H54 (cell line): ENCODE results near the gene PARVA.

Experiments used
- DNase-seq: peaks from one replicate; pipeline ENCODE4 v3.0.0; 2011; ENCODE audit warnings: low spot score, mixed read lengths; ENCODE audit not compliant: insufficient read length
- FAIRE-seq: peaks from 3 replicates; lab custom pipeline; 2011; peaks lifted over from hg19 to GRCh38; lab: Jason Lieb, UNC
- POLR2A ChIP-seq: IDR thresholded peaks from 2 replicates; pipeline ENCODE4 v1.6.1; 2011; ENCODE audit warnings: low read depth, mild to moderate bottlenecking, low read length

Gene PARVA

DNA sequence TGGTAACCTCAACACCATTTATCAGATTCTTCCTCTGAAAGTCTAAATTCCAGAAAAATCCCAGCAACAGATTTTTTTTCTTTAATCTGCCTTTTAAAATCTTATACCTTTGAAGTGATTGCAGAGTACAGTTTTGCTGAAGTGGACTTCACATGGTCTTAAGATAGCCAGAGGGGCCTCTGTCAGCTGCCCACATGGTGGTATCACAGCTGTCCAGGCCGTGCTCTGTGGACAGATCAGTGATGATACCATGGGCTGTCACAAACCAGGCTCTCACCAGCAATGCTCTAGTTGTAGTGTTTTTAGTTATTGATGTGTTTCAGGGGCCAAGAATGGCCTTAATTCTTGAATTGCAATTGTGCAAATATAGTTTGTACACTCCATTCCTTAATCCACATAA, 44.0 kb downstream of the PARVA start:
- FAIRE-seq (no peak), DNase-seq (no peak)
- no peak for TF ChIP-seq POLR2A

GRCh38 chr11:12426176-12426575, 48.8 kb downstream of the PARVA start:
- FAIRE-seq = no peak
- TF ChIP-seq POLR2A = no peak
- DNase-seq = no peak

GRCh38 chr11:12429155-12429554, 51.8 kb downstream of the PARVA start:
- FAIRE-seq = no peak

DNA sequence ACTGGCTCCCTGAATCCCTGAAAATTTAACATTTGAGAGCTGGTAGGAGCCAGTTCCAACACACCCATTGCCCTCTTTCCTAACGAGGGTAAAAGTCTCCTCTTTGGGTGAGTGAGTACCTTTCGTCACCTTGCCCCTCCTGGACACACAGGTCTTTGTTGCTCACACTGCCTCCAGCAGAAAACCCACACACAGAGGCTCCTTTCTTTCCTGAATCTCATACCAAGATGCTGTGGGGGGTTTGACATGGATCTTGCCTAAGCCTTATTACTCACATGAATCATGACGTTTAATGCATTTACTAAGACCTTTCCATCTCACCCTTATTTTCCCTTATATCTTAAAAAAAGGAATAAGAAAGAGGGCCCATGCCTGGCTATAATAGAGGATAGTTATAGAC, 53.0 kb downstream of the PARVA start:
- FAIRE-seq (no peak), DNase-seq (no peak)
- TF ChIP-seq POLR2A = no peak

More at GRCh38 chr11:12429155-12429554, 51.8 kb downstream of the PARVA start:
- TF ChIP-seq POLR2A = no peak
- DNase-seq = no peak

- peak; percentile 51 for DNase-seq
- TF ChIP-seq POLR2A = no peak
- no peak for FAIRE-seq
Measured at GRCh38 chr11:12430954-12431595, 53.7 kb downstream of the PARVA start.

GRCh38 chr11:12432507-12432906, 55.1 kb downstream of the PARVA start:
- FAIRE-seq (no peak), DNase-seq (no peak)
- no peak for TF ChIP-seq POLR2A

- FAIRE-seq = no peak
- no peak for TF ChIP-seq POLR2A
- no peak for DNase-seq
Measured at GRCh38 chr11:12433121-12433520, 55.8 kb downstream of the PARVA start.

DNA sequence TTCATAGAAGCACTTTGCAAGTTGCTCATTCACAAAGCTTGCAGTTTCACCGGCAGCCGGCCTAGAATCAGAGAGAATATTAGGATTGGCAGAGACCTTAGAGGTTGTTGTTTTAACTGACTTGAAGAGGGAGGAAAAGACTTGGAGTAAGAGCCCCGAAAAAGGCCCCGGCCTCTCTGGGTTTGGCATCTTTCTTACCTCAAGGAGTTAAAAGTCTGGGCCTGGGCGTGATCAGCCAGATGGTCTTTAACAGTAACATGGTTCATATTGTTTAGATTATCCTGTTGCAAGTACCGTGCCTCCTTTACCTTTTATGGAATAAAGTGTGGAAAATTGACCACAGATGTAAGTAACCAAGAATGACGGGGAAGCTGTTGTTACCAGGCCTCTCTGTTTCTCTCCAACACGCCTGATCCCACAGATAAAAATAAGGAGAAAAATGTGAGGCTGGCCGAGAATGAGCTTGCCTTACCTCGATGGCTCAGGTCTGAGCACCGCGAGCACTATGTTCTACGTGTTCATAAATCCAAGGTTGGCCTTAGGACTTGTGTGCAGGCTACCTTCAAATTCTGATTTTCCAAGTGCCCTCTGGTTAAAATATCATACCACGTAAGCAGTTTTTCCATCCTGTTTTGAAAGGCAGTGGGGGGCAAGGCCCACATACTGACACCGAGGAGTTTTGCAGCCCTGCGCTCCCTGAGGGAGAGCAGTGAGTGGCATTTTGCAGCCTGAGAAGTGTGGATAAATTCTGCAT, 56.4 kb downstream of the PARVA start:
- DNase-seq (no peak), FAIRE-seq (no peak)
- no peak for TF ChIP-seq POLR2A

DNA sequence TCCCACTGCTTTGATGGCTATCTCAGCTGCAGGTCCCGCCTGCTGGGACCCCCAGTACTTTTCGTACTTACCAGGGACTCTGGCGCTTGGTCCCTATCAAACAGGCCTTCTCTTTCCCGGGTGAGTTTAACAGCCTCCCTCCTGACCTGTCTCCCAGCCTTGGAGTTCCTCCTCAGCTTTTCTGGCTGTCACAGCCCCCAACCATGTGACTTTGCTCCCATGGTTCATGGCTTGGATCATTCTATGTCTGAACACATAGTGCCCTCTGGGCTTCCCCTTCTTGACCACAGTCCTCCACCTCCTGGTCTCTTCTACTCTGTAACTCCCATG, 56.9 kb downstream of the PARVA start:
- FAIRE-seq (no peak), DNase-seq (no peak)
- TF ChIP-seq POLR2A = no peak

- no peak for FAIRE-seq
- no peak for DNase-seq
- no peak for TF ChIP-seq POLR2A
Measured at GRCh38 chr11:12435264-12435663, 57.9 kb downstream of the PARVA start.

GRCh38 chr11:12436266-12436665, 58.9 kb downstream of the PARVA start:
- no peak for TF ChIP-seq POLR2A
- DNase-seq = no peak
- no peak for FAIRE-seq

- TF ChIP-seq POLR2A = no peak
- DNase-seq (no peak), FAIRE-seq (no peak)
Measured at GRCh38 chr11:12438291-12438690, 60.9 kb downstream of the PARVA start.

DNA sequence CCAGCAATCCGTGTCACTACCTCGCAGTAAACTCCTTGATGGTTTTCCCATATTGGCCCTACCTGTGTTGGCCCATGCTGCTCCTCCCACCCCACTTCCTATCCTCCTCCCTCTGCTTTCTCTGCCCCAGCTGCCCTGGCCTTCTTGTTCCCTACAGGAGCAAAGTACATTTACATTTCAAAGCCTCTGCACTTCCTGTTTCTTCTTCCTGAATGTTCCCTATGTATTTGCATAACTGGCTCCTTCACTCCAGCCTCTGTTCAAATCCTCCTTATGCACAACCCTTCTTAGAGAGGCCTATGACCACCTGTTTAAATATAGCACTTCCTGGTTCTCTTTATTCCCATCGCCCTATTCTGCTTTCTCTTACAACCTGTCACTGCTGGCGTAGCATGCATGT, 62.2 kb downstream of the PARVA start:
- TF ChIP-seq POLR2A = no peak
- no peak for FAIRE-seq
- DNase-seq = no peak

GRCh38 chr11:12440565-12440964, 63.2 kb downstream of the PARVA start:
- no peak for FAIRE-seq
- no peak for TF ChIP-seq POLR2A
- no peak for DNase-seq
